CD4-positive, CD25-positive, alpha-beta regulatory T cell (primary cell): ENCODE measurements around the gene SVEP1. TPM values are rescaled to one million over a fixed set of nuclear protein-coding genes. Genes with fewer than 3 reads are reported as not detected.

ENCODE experiments used
- ATAC-seq, 2 donors: fragments of 150-1000 bp; cut with Tn5 transposase; one replicate each; pipeline ENCODE4 v1.10.0; 2021; ENCODE audit warnings: low read depth in 2 of 2, moderate number of reproducible peaks in 2 of 2, moderate library complexity in 1 of 2
- DNase-seq, 3 donors: peaks; one replicate each; pipeline versions ENCODE4 v3.0.0 to v3.0.0-alpha.2; 2012 to 2022; ENCODE audit warnings: mixed read lengths in 1 of 3
- H3K27ac ChIP-seq: one replicate; pipeline ENCODE4 v1.7.0; 2013; ENCODE audit warnings: mild to moderate bottlenecking, low read length; ENCODE audit not compliant: insufficient read depth, poor library complexity, severe bottlenecking
- H3K27me3 ChIP-seq: one replicate; pipeline ENCODE4 v1.7.0; 2013; ENCODE audit warnings: low read length; ENCODE audit not compliant: control insufficient read depth, insufficient read depth
- H3K36me3 ChIP-seq: one replicate; pipeline ENCODE4 v1.7.0; 2013; ENCODE audit warnings: mild to moderate bottlenecking, low read length, moderate library complexity; ENCODE audit not compliant: control insufficient read depth, insufficient read depth
- H3K4me1 ChIP-seq: 2 replicates; pipeline ENCODE4 v1.7.0; 2013; ENCODE audit warnings: mild to moderate bottlenecking, low read length; ENCODE audit not compliant: insufficient read depth, control insufficient read depth, poor library complexity, severe bottlenecking
- H3K4me3 ChIP-seq: one replicate; pipeline ENCODE4 v1.7.0; 2013; ENCODE audit warnings: low read depth, mild to moderate bottlenecking, low read length, moderate library complexity
- H3K9me3 ChIP-seq, 2 experiments: 1 replicate in 1 of 2; 2 replicates in 1 of 2; pipeline ENCODE4 v1.7.0; 2013; ENCODE audit warnings: low read length in 2 of 2, mild to moderate bottlenecking in 1 of 2, moderate library complexity in 1 of 2; ENCODE audit not compliant: control insufficient read depth in 2 of 2
- H3K27ac Mint-ChIP-seq, 3 donors: one replicate each; pipeline ENCODE4 v1.8.0; 2020 to 2022; ENCODE audit warnings: mild to moderate bottlenecking in 3 of 3, mixed read lengths in 3 of 3, moderate library complexity in 2 of 3
- H3K27me3 Mint-ChIP-seq: one replicate; pipeline ENCODE4 v1.8.0; 2022; ENCODE audit warnings: mild to moderate bottlenecking, mixed read lengths
- H3K36me3 Mint-ChIP-seq: one replicate; pipeline ENCODE4 v1.8.0; 2020; ENCODE audit warnings: mixed read lengths
- H3K4me1 Mint-ChIP-seq, 4 donors: one replicate each; pipeline ENCODE4 v1.8.0; 2020 to 2022; ENCODE audit warnings: mixed read lengths in 4 of 4, mild to moderate bottlenecking in 1 of 4
- H3K4me3 Mint-ChIP-seq, 4 donors: one replicate each; pipeline ENCODE4 v1.8.0; 2020 to 2022; ENCODE audit warnings: mild to moderate bottlenecking in 4 of 4, mixed read lengths in 4 of 4, moderate library complexity in 3 of 4
- H3K9me3 Mint-ChIP-seq, 7 donors: one replicate each; pipeline ENCODE4 v1.8.0; 2020 to 2022; ENCODE audit warnings: mixed read lengths in 7 of 7, mild to moderate bottlenecking in 3 of 7, moderate library complexity in 2 of 7
- polyA plus RNA-seq, 4 donors: library from polyadenylated mRNA; unstranded; fragments of 300-500 nt; fragmentation: Illumina TruSeq; gene quantifications; one replicate each; pipeline ENCODE4 v1.2.3, GENCODE V29; 2021
- total RNA-seq: library from RNA; stranded (reverse); gene quantifications from one replicate; pipeline ENCODE4 v1.2.3, GENCODE V29; 2022

Gene SVEP1
- total and polyA plus RNA-seq, 5 donors from 2014 or later, result 0.12 TPM; not detected in 4

DNA sequence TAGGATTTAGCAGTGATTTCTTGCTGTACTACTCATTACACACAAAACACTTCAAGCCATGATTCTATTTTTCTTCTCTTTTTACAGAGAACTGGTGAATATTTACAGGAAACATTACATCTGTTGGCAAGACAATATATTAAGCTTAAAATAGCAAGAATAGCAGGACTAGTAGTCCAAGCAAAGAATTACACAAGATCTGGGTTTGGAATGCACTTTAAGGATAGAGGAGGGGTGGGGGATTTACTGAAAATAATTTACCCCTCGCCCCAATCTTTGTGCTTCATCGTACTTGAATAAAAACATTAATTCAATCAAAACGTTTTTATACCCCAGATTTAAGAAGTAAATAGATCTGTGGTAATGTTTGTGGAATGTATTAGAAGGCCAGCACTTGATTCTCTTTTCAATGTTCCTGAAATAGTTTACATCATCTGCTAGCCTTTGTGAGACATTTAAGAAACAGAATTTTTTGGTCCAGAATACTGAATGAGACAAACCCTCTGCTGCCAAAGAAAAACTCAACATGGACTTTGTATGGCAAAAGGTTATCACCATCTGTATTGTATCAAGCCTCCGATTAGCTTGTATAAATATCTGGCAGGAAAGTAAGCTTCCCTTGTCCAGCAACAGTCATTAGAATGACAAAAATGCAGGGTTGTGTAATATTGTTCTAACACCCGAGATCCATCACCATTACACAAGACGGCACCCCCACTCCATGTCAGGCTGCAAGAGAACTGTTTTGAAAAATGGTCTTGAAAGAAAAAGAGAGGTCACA lies 23.8 kb downstream of the SVEP1 start:
- Histone ChIP-seq H3K27ac (no peak overlapping the region), H3K27me3 (no peaks in the 10 kb centered on the region), H3K4me3 (no peak overlapping the region), H3K9me3 (no peaks in the 10 kb centered on the region), H3K4me1 (no peaks in the 10 kb centered on the region), H3K36me3 (no peaks in the 10 kb centered on the region)
- DNase-seq (no peak), ATAC-seq (no peak)
- Mint-ChIP-seq H3K27me3 (no peaks in the 10 kb centered on the region), H3K4me3 (no peak overlapping the region), H3K27ac (no peak overlapping the region), H3K9me3 (peaks cover 0 to 2% (median 0%) of the 10 kb centered on the region in 7 donors), H3K36me3 (no peaks in the 10 kb centered on the region), H3K4me1 (no peaks in the 10 kb centered on the region)

DNA sequence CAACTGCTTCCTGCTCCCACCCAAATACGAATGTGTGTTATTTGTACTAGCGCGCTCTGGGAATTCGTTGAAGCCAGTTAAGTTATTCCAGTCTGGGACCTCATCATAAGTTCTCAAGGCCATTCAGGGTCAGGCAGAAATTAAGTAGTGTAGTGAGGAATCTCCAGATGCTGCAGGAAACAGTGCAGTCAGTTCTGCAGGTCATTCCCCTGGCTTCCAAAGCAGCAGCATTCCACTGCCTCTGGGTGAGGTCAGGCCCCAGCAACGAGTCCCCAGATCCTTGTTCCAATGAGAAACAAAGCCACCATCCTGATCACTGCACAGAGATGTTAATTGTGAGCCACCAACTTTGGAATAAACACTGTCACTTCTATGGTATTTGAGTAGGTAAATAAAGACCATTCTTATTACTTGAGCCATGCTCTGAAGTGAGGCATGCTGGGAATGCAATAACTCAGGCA lies 33.1 kb downstream of the SVEP1 start:
- H3K9me3 ChIP-seq, result no peaks in the 10 kb centered on the region
- peaks cover 0 to 2% (median 0%) of the 10 kb centered on the region in 7 donors for H3K9me3 Mint-ChIP-seq
- no peak overlapping the region for H3K27ac Mint-ChIP-seq
- H3K36me3 Mint-ChIP-seq, result no peaks in the 10 kb centered on the region
- no peak for DNase-seq
- H3K4me1 ChIP-seq, result no peaks in the 10 kb centered on the region
- H3K4me3 Mint-ChIP-seq, result no peak overlapping the region
- H3K27me3 ChIP-seq, result no peaks in the 10 kb centered on the region
- no peaks in the 10 kb centered on the region for H3K27me3 Mint-ChIP-seq
- no peaks in the 10 kb centered on the region for H3K36me3 ChIP-seq
- H3K4me3 ChIP-seq, result no peak overlapping the region
- H3K4me1 Mint-ChIP-seq, result no peaks in the 10 kb centered on the region
- no peak for ATAC-seq
- H3K27ac ChIP-seq, result no peak overlapping the region

GRCh38 chr9:110545705-110546104 lies 33.8 kb downstream of the SVEP1 start:
- Histone ChIP-seq H3K27me3 (no peaks in the 10 kb centered on the region), H3K4me3 (no peak overlapping the region), H3K36me3 (no peaks in the 10 kb centered on the region), H3K4me1 (no peaks in the 10 kb centered on the region), H3K27ac (no peak overlapping the region), H3K9me3 (no peaks in the 10 kb centered on the region)
- H3K27me3 Mint-ChIP-seq, result no peaks in the 10 kb centered on the region
- peaks cover 0 to 2% (median 0%) of the 10 kb centered on the region in 7 donors for H3K9me3 Mint-ChIP-seq
- H3K4me1 Mint-ChIP-seq, result no peaks in the 10 kb centered on the region
- H3K27ac Mint-ChIP-seq, result no peak overlapping the region
- no peaks in the 10 kb centered on the region for H3K36me3 Mint-ChIP-seq
- no peak overlapping the region for H3K4me3 Mint-ChIP-seq
- ATAC-seq (no peak), DNase-seq (no peak)

GRCh38 chr9:110543631-110544051 lies 35.9 kb downstream of the SVEP1 start:
- Histone ChIP-seq H3K27me3 (no peaks in the 10 kb centered on the region), H3K4me3 (no peak overlapping the region), H3K4me1 (no peaks in the 10 kb centered on the region), H3K27ac (no peak overlapping the region), H3K9me3 (no peaks in the 10 kb centered on the region), H3K36me3 (no peaks in the 10 kb centered on the region)
- no peaks in the 10 kb centered on the region for H3K36me3 Mint-ChIP-seq
- H3K4me1 Mint-ChIP-seq, result no peaks in the 10 kb centered on the region
- no peaks in the 10 kb centered on the region for H3K9me3 Mint-ChIP-seq
- H3K4me3 Mint-ChIP-seq, result no peak overlapping the region
- ATAC-seq (no peak), DNase-seq (no peak)
- no peaks in the 10 kb centered on the region for H3K27me3 Mint-ChIP-seq
- no peak overlapping the region for H3K27ac Mint-ChIP-seq

DNA sequence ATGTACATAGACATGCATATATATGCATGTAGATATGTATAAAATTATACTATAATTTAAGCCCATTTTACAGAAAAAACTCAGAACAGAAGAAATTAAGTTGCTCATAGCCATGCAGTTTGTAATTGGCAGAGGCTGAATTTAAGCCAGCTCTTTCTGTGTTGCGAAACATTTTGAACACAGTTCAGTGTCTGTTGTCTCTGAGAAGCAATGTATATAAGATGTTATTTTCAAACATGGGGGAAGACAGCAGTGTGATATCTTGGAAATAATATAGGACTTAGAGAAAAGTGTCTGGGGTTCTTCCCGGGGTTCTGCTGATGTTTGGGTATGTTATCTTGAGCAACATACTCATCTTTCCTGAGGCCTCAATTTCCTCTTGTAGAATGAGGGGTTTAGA lies 37.6 kb downstream of the SVEP1 start:
- Mint-ChIP-seq H3K27ac (no peak overlapping the region), H3K4me3 (no peak overlapping the region), H3K27me3 (no peaks in the 10 kb centered on the region), H3K36me3 (no peaks in the 10 kb centered on the region), H3K4me1 (no peaks in the 10 kb centered on the region), H3K9me3 (no peaks in the 10 kb centered on the region)
- H3K4me3 ChIP-seq, result no peak overlapping the region
- H3K27ac ChIP-seq, result no peak overlapping the region
- no peaks in the 10 kb centered on the region for H3K27me3 ChIP-seq
- DNase-seq (no peak), ATAC-seq (no peak)
- no peaks in the 10 kb centered on the region for H3K4me1 ChIP-seq
- H3K9me3 ChIP-seq, result no peaks in the 10 kb centered on the region
- no peaks in the 10 kb centered on the region for H3K36me3 ChIP-seq

- Histone ChIP-seq H3K27ac (no peak overlapping the region), H3K4me3 (no peak overlapping the region), H3K9me3 (no peaks in the 10 kb centered on the region), H3K27me3 (no peaks in the 10 kb centered on the region), H3K36me3 (no peaks in the 10 kb centered on the region), H3K4me1 (no peaks in the 10 kb centered on the region)
- no peak for DNase-seq
- H3K27ac Mint-ChIP-seq, result no peak overlapping the region
- H3K4me3 Mint-ChIP-seq, result no peak overlapping the region
- no peaks in the 10 kb centered on the region for H3K4me1 Mint-ChIP-seq
- peaks cover 4% of the 10 kb centered on the region for H3K27me3 Mint-ChIP-seq
- H3K36me3 Mint-ChIP-seq, result no peaks in the 10 kb centered on the region
- peaks cover 0 to 3% (median 0%) of the 10 kb centered on the region in 7 donors for H3K9me3 Mint-ChIP-seq
- no peak for ATAC-seq
Observed at GRCh38 chr9:110538647-110539041, 40.9 kb downstream of the SVEP1 start.

DNA sequence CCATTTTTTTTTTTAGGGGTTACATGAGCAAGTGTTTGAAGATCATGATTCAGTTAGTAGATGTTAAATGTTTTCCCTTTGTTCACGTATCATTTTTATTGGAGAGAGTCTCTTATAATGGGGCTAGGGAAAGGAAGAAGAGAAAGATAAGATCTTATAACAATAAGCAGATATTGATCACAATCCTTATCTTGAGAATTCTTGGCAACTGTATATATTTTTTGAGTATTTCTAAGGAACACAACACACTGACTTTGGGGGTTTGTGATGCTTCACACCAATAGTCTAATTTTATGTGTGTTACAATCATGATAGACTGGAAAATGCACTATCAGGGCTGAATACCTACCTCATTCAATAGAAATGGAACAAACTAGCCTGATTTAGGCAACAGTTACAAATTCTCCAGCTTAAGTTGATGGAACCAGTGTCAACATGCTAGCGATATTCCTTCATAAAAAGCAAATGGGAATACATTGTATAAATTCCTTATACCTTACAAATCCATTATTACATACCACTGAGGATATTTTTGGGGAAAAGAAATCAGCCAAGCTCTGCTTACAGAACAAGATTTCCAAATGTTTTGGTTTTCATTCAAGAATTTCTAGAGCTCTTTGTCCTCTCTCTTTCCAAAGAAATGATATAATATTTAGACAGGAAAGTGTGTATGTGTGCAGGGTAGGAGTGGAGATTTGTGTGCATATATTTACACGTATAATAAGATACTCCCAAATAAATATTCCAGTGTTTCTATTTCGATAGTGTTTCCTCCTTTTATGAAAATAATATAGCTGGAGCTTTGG lies 41.5 kb downstream of the SVEP1 start:
- no peak for DNase-seq
- H3K36me3 ChIP-seq, result no peaks in the 10 kb centered on the region
- H3K4me1 Mint-ChIP-seq, result no peaks in the 10 kb centered on the region
- no peaks in the 10 kb centered on the region for H3K36me3 Mint-ChIP-seq
- peaks cover 4% of the 10 kb centered on the region for H3K27me3 Mint-ChIP-seq
- H3K27me3 ChIP-seq, result no peaks in the 10 kb centered on the region
- peaks cover 0 to 3% (median 0%) of the 10 kb centered on the region in 7 donors for H3K9me3 Mint-ChIP-seq
- ATAC-seq, result no peak
- no peak overlapping the region for H3K4me3 Mint-ChIP-seq
- no peaks in the 10 kb centered on the region for H3K4me1 ChIP-seq
- no peak overlapping the region for H3K27ac ChIP-seq
- no peak overlapping the region for H3K27ac Mint-ChIP-seq
- H3K9me3 ChIP-seq, result no peaks in the 10 kb centered on the region
- H3K4me3 ChIP-seq, result no peak overlapping the region
